Thyroid gland (tissue), 4 donors: ENCODE data around the gene RHBDD2. TPM values are rescaled to one million over a fixed set of nuclear protein-coding genes. Genes with fewer than 3 reads are reported as not detected.
"Not testable (repeated sequence)": the region's sequence is repeated elsewhere in the genome, so short reads cannot be mapped to it uniquely, and the experiment has no call there.

Source experiments
- DNase-seq, 2 donors: peaks; one replicate each; pipeline ENCODE4 v3.0.0-alpha.2; 2019
- H3K27ac ChIP-seq, 3 donors: fragments of 200-600 bp; sonication (generic); 1 replicate in 2 of 3; 2 replicates in 1 of 3; pipeline ENCODE4 v1.5.1; 2016 to 2019; ENCODE audit warnings: mild to moderate bottlenecking in 1 of 3, moderate library complexity in 1 of 3
- H3K27me3 ChIP-seq: fragments of 200-600 bp; sonication (generic); one replicate; pipeline ENCODE4 v1.5.1; 2019
- H3K36me3 ChIP-seq, 2 donors: fragments of 200-600 bp; sonication (generic); one replicate each; pipeline ENCODE4 v1.5.1; 2016 to 2019
- H3K4me1 ChIP-seq, 2 donors: fragments of 200-600 bp; sonication (generic); one replicate each; pipeline ENCODE4 v1.5.1; 2017 to 2019
- H3K4me3 ChIP-seq, 3 donors: fragments of 200-600 bp; sonication (generic); replicated peaks in 1 of 3; 1 replicate in 2 of 3; 2 replicates in 1 of 3; pipeline ENCODE4 v1.5.1; 2016; ENCODE audit warnings: mild to moderate bottlenecking in 1 of 3
- H3K9me3 ChIP-seq: fragments of 200-600 bp; sonication (generic); one replicate; pipeline ENCODE4 v1.5.1; 2017
- CTCF ChIP-seq, 6 experiments: fragments of 200-600 bp in 3 of 6; fragments of 450-650 bp in 3 of 6; sonication (generic) in 3 of 6; IDR thresholded peaks; one replicate each; pipeline ENCODE4 v1.5.1; 2016 to 2019; ENCODE audit warnings: antibody characterized with exemption in 6 of 6, mild to moderate bottlenecking in 2 of 6, inconsistent platforms in 1 of 6, moderate library complexity in 1 of 6
- POLR2A ChIP-seq, 2 donors: fragments of 450-650 bp; IDR thresholded peaks; one replicate each; pipeline ENCODE4 v1.6.1; 2017; ENCODE audit warnings: antibody characterized with exemption in 2 of 2, mild to moderate bottlenecking in 2 of 2, moderate library complexity in 1 of 2
- WGBS, 2 donors: methylation state at CpG; one replicate each; pipeline ENCODE4 v1.1.5; 2017; 5-methylcytosine and 5-hydroxymethylcytosine counted together
- intact Hi-C: fragments of 100-400 bp; cut with DNase I; formaldehyde crosslinking; loops from one replicate; pipeline ENCODE4 v1.15.1; 2023
- total RNA-seq, 4 donors: library from RNA; depleted of rRNA; stranded (reverse); fragments of >200 nt; gene quantifications; one replicate each; pipeline ENCODE4 v1.2.3, GENCODE V29; 2016

The RHBDD2 gene
- total RNA-seq, 4 donors from 2014 or later: 68.9 to 170 (median 129) TPM

DNA sequence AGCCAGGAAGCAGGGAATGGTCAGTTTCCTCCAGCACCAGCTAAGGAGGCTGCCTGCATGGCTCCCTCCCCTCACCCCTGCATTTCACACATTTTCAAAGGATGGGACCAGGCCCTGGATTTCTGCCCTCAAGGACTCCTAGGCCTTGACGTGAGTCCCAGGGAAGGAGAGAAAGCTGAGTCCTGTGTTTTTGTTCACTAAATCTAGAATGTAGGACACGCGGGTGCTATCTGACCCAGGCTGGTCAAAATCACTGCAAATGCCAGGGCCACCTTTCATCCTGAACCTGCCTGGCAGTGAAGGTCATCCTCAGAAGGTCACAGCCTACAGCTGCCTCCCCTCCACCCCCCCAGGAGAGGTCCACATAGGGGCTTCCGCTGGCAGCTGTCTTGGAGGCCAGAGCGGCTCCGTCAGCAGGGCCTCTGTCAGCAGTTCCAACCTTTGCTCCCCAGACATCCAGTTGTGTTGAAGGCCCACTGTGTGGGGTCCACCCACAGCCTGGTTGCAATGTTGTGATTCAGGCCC is 18.0 kb downstream of the RHBDD2 start:
- H3K27me3 ChIP-seq: no peaks in the 10 kb centered on the region
- H3K4me1 ChIP-seq: peaks cover 12 to 21% of the 10 kb centered on the region in 2 donors
- TF ChIP-seq POLR2A (IDR thresholded peaks at IDR 0.05) (no peak), CTCF (IDR thresholded peaks at IDR 0.05) (no peak)
- no peak for DNase-seq
- no peak overlapping the region for H3K4me3 ChIP-seq
- H3K36me3 ChIP-seq: no peaks in the 10 kb centered on the region
- no peak overlapping the region for H3K27ac ChIP-seq
- intact Hi-C loops: no loop called here
- H3K9me3 ChIP-seq: no peaks in the 10 kb centered on the region
- WGBS, 2 donors: 91 to 95% methylated on average over 5 to 6 of the region's 6 CpGs

- TF ChIP-seq POLR2A (IDR thresholded peaks at IDR 0.05): no peak
- no peak for TF ChIP-seq CTCF (IDR thresholded peaks at IDR 0.05)
- DNase-seq: no peak
- Histone ChIP-seq H3K27me3 (no peaks in the 10 kb centered on the region), H3K9me3 (no peaks in the 10 kb centered on the region), H3K36me3 (no peaks in the 10 kb centered on the region), H3K4me3 (no peak overlapping the region), H3K27ac (no peak overlapping the region), H3K4me1 (no peaks in the 10 kb centered on the region)
- intact Hi-C loops: no loop called here
- WGBS, 2 donors: 83% methylated on average over 9 of the region's 9 CpGs
Measured at GRCh38 chr7:75900617-75901315, 21.9 kb downstream of the RHBDD2 start.

- WGBS, 2 donors: 20 to 29% methylated on average over 16 to 17 of the region's 17 CpGs
- DNase-seq: peak; percentile 67 to 68
- no peaks in the 10 kb centered on the region for H3K27me3 ChIP-seq
- intact Hi-C loops: no loop called here
- H3K9me3 ChIP-seq: no peaks in the 10 kb centered on the region
- peak overlapping the region in 1 of 3 donors; percentile 38 for H3K27ac ChIP-seq
- no peak overlapping the region for H3K4me3 ChIP-seq
- TF ChIP-seq POLR2A (IDR thresholded peaks at IDR 0.05): no peak
- no peak for TF ChIP-seq CTCF (IDR thresholded peaks at IDR 0.05)
- H3K4me1 ChIP-seq: no peaks in the 10 kb centered on the region
- H3K36me3 ChIP-seq: no peaks in the 10 kb centered on the region
Measured at GRCh38 chr7:75905785-75906604, 27.2 kb downstream of the RHBDD2 start.

DNA sequence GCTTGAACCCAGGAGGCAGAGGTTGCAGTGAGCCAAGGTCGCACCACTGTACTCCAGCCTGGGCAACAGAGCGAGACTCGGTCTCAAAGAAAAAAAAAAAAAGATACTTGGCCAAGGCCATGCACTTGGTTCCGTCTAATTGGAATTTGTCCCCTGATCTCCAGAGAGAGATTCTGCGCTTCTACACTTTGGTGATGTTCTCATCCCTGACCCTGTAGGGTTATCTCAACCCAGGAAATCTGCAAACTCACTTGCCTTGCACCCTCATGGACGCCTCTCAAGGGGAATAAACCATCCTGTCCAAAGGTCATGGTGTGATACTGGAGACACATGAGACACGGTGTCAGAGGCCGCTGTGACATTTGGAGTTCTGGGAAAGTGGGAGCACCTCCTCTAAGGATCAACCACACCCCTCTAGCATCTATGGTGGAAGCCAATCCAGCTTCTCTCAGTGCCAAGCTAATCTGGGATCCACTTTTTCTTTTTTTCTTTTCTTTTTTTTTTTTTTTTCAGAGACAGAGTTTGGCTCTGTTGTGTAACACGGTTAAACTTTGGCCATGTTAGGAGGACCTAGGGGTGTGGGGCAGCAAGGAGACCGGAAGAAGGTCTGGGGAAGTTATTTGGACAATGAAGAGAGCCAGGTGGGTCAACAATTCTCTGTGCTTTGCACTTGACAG is 28.3 kb downstream of the RHBDD2 start:
- H3K9me3 ChIP-seq: no peaks in the 10 kb centered on the region
- H3K27ac ChIP-seq: no peak overlapping the region
- no peaks in the 10 kb centered on the region for H3K27me3 ChIP-seq
- no peak overlapping the region for H3K4me3 ChIP-seq
- no peaks in the 10 kb centered on the region for H3K36me3 ChIP-seq
- 80 to 83% methylated on average over 10 of the region's 10 CpGs for WGBS, 2 donors
- no peak for DNase-seq
- TF ChIP-seq POLR2A (IDR thresholded peaks at IDR 0.05) (no peak), CTCF (IDR thresholded peaks at IDR 0.05) (no peak)
- H3K4me1 ChIP-seq: no peaks in the 10 kb centered on the region
- intact Hi-C loops: no loop called here

- H3K36me3 ChIP-seq, intact Hi-C loops, H3K4me3 ChIP-seq, H3K9me3 ChIP-seq, H3K4me1 ChIP-seq, H3K27ac ChIP-seq, H3K27me3 ChIP-seq, DNase-seq: not testable (repeated sequence)
- 95% methylated on average over 9 of the region's 9 CpGs for WGBS, 2 donors
Measured at GRCh38 chr7:75907668-75908039, 28.8 kb downstream of the RHBDD2 start.
